ENCODE data around the gene EIF6.

- TF ChIP-seq CTCF (IDR thresholded peaks at IDR 0.05) (no peak), POLR2A (IDR thresholded peaks at IDR 0.05) (no peak)
These were observed 30.0 kb downstream of the EIF6 start for GRCh38 chr20:35254448-35254999.

Measured in esophagus squamous epithelium (tissue), 4 donors.